ENCODE data around the gene LRR1.

LRR1 gene

GRCh38 chr14:49619730-49620129, 21.0 kb downstream of the LRR1 start:
- H3K4me3 ChIP-seq (ENCODE audit: low read depth, low read length), result peak overlapping the region; percentile 80
- no peak for TF ChIP-seq CTCF (IDR thresholded peaks at IDR 0.05; ENCODE audit: low read depth, low read length, missing control alignments)
- DNase-seq (ENCODE audit: low read depth), result no peak
- in situ Hi-C loops (cut with HindIII; ENCODE audit: low sequenced_read_pairs), result no loop called here

- TF ChIP-seq CTCF (IDR thresholded peaks at IDR 0.05; ENCODE audit: low read depth, low read length, missing control alignments), result peak; percentile 41
- DNase-seq (ENCODE audit: low read depth), result peak; percentile 96
- in situ Hi-C loops (cut with HindIII; ENCODE audit: low sequenced_read_pairs), result no loop called here
Observed at GRCh38 chr14:49620182-49621113, 21.7 kb downstream of the LRR1 start, which contains the start of the genes MGAT2 and RPL36AL. Gene MGAT2 (plus strand): TSS chr14:49620799. CDS start chr14:49621269, 470 bp downstream. Gene RPL36AL (minus strand): TSS chr14:49620626. CDS start chr14:49619104, 1,522 bp downstream.

GRCh38 chr14:49621114-49621881, 22.6 kb downstream of the LRR1 start:
- peak overlapping the region; percentile 80 for H3K4me3 ChIP-seq (ENCODE audit: low read depth, low read length)
- no peak for TF ChIP-seq CTCF (IDR thresholded peaks at IDR 0.05; ENCODE audit: low read depth, low read length, missing control alignments)
- in situ Hi-C loops (cut with HindIII; ENCODE audit: low sequenced_read_pairs), result no loop called here
- DNase-seq (ENCODE audit: low read depth), result peak; percentile 24

More at GRCh38 chr14:49620182-49621113, 21.7 kb downstream of the LRR1 start, which contains the start of the genes MGAT2 and RPL36AL:
- H3K4me3 ChIP-seq (ENCODE audit: low read depth, low read length), result peak within 1 kb of the TSS; percentile 80

- no peak for TF ChIP-seq CTCF (IDR thresholded peaks at IDR 0.05; ENCODE audit: low read depth, low read length, missing control alignments)
- peak overlapping the region; percentile 80 for H3K4me3 ChIP-seq (ENCODE audit: low read depth, low read length)
- no peak for DNase-seq (ENCODE audit: low read depth)
- in situ Hi-C loops (cut with HindIII; ENCODE audit: low sequenced_read_pairs), result no loop called here
Observed at GRCh38 chr14:49622022-49622607, 23.4 kb downstream of the LRR1 start.

- in situ Hi-C loops (cut with HindIII; ENCODE audit: low sequenced_read_pairs), result no loop called here
- DNase-seq (ENCODE audit: low read depth), result no peak
- H3K4me3 ChIP-seq (ENCODE audit: low read depth, low read length), result no peak overlapping the region
- no peak for TF ChIP-seq CTCF (IDR thresholded peaks at IDR 0.05; ENCODE audit: low read depth, low read length, missing control alignments)
Observed at GRCh38 chr14:49623387-49623786, 24.6 kb downstream of the LRR1 start.

Measured in astrocyte of the cerebellum (primary cell).